WTC11 (cell line): ENCODE measurements around the gene LMCD1.

ENCODE experiments used
- JUN ChIP-seq: sonication (generic); formaldehyde crosslinking; IDR thresholded peaks from 2 replicates; pipeline ENCODE4 v1.8.0; 2023; ENCODE audit warnings: mild to moderate bottlenecking, missing genetic modification reagents
- NR2C2 ChIP-seq: sonication (generic); formaldehyde crosslinking; IDR thresholded peaks from 2 replicates; pipeline ENCODE4 v1.8.0; 2022; ENCODE audit warnings: mild to moderate bottlenecking, missing genetic modification reagents
- TEAD4 ChIP-seq: sonication (generic); formaldehyde crosslinking; IDR thresholded peaks from 2 replicates; pipeline ENCODE4 v1.8.0; 2022; ENCODE audit warnings: mild to moderate bottlenecking, missing genetic modification reagents
- ZBTB21 ChIP-seq: sonication (generic); formaldehyde crosslinking; IDR thresholded peaks from 2 replicates; pipeline ENCODE4 v1.8.1; 2023; ENCODE audit warnings: mild to moderate bottlenecking, missing genetic modification reagents, borderline replicate concordance
- ZNF396 ChIP-seq: fragments of 250-450 bp; sonication (Bioruptor Pico); IDR thresholded peaks from 2 replicates; pipeline ENCODE4 v1.8.0; 2021; ENCODE audit warnings: mild to moderate bottlenecking, moderate library complexity, borderline replicate concordance
- ZNF416 ChIP-seq: fragments of 250-450 bp; sonication (Bioruptor Pico); IDR thresholded peaks from 2 replicates; pipeline ENCODE4 v1.9.0; 2021; ENCODE audit warnings: mild to moderate bottlenecking, inconsistent platforms
- TF ChIP-seq, protein P1 (sequence below): sonication (generic); formaldehyde crosslinking; conservative IDR thresholded peaks from 2 replicates; pipeline ENCODE4 v1.8.1; 2022; ENCODE audit warnings: mild to moderate bottlenecking, missing genetic modification reagents
- TF ChIP-seq, protein P2 (sequence below): fragments of 200-600 bp; IDR thresholded peaks from 2 replicates; pipeline ENCODE4 v1.8.0; 2022; ENCODE audit warnings: antibody characterized with exemption
- TF ChIP-seq, protein P3 (sequence below): sonication (generic); formaldehyde crosslinking; IDR thresholded peaks from 2 replicates; pipeline ENCODE4 v1.8.1; 2023; ENCODE audit warnings: mild to moderate bottlenecking, missing genetic modification reagents, moderate library complexity

DNA sequence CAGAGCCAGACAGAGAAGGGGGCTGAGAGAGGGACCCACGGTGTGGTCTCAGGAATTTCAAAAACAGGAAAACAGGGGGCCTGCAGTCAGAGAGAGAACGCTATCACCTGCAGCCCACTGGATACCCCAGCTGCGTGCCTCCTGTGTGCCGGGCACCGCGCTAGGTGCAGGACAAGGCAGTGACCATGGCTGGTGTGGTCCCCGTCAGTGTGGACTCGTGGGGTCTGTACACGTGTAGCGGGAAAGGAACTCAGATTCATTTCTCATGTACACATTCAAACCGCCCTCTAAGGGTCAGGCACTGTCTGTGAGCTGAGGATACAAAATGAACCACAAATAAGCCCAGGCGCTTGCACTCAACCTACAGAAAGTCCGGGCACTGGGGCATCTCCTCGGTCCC, 122.1 kb downstream of the LMCD1 start:
- TF ChIP-seq, protein P1, sequence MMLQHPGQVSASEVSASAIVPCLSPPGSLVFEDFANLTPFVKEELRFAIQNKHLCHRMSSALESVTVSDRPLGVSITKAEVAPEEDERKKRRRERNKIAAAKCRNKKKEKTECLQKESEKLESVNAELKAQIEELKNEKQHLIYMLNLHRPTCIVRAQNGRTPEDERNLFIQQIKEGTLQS, result no peak
- TF ChIP-seq, protein P2, sequence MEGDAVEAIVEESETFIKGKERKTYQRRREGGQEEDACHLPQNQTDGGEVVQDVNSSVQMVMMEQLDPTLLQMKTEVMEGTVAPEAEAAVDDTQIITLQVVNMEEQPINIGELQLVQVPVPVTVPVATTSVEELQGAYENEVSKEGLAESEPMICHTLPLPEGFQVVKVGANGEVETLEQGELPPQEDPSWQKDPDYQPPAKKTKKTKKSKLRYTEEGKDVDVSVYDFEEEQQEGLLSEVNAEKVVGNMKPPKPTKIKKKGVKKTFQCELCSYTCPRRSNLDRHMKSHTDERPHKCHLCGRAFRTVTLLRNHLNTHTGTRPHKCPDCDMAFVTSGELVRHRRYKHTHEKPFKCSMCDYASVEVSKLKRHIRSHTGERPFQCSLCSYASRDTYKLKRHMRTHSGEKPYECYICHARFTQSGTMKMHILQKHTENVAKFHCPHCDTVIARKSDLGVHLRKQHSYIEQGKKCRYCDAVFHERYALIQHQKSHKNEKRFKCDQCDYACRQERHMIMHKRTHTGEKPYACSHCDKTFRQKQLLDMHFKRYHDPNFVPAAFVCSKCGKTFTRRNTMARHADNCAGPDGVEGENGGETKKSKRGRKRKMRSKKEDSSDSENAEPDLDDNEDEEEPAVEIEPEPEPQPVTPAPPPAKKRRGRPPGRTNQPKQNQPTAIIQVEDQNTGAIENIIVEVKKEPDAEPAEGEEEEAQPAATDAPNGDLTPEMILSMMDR, result no peak
- no peak for TF ChIP-seq ZBTB21 (CRISPR knock-in tag)
- TF ChIP-seq NR2C2, result no peak
- TF ChIP-seq, protein P3, sequence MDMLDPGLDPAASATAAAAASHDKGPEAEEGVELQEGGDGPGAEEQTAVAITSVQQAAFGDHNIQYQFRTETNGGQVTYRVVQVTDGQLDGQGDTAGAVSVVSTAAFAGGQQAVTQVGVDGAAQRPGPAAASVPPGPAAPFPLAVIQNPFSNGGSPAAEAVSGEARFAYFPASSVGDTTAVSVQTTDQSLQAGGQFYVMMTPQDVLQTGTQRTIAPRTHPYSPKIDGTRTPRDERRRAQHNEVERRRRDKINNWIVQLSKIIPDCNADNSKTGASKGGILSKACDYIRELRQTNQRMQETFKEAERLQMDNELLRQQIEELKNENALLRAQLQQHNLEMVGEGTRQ, result no peak
- TF ChIP-seq ZNF396, result no peak
- TF ChIP-seq ZNF416, result no peak
- no peak for TF ChIP-seq JUN
- no peak for TF ChIP-seq TEAD4
